Thymus (tissue), 11 donors: ENCODE results near the gene MEI4. TPM values are rescaled to one million over a fixed set of nuclear protein-coding genes. Genes with fewer than 3 reads are reported as not detected.
"Not testable (repeated sequence)": the region's sequence is repeated elsewhere in the genome, so short reads cannot be mapped to it uniquely, and the experiment has no call there.

Experiments used
- DNase-seq, 9 donors: peaks; one replicate each; pipeline ENCODE4 v3.0.0-alpha.2; 2013; ENCODE audit warnings: low spot score in 9 of 9, low read depth in 6 of 9, missing footprints in 1 of 9
- H3K27ac ChIP-seq, 2 donors: one replicate each; pipeline ENCODE4 v1.5.1; 2013; ENCODE audit warnings: control low read depth in 1 of 2, low read depth in 1 of 2, low read length in 1 of 2, mild to moderate bottlenecking in 1 of 2, moderate library complexity in 1 of 2
- H3K27me3 ChIP-seq, 2 donors: one replicate each; pipeline ENCODE4 v1.5.1; 2013; ENCODE audit warnings: low read length in 1 of 2; ENCODE audit not compliant: control insufficient read depth in 2 of 2, insufficient read depth in 1 of 2
- H3K36me3 ChIP-seq, 2 donors: one replicate each; pipeline ENCODE4 v1.5.1; 2013; ENCODE audit warnings: low read length in 1 of 2, mild to moderate bottlenecking in 1 of 2, moderate library complexity in 1 of 2; ENCODE audit not compliant: control insufficient read depth in 2 of 2, insufficient read depth in 2 of 2
- H3K4me1 ChIP-seq, 2 donors: one replicate each; pipeline ENCODE4 v1.5.1; 2013; ENCODE audit warnings: low read length in 2 of 2; ENCODE audit not compliant: control insufficient read depth in 2 of 2, insufficient read depth in 2 of 2
- H3K4me3 ChIP-seq, 2 donors: one replicate each; pipeline ENCODE4 v1.5.1; 2013; ENCODE audit warnings: low read length in 2 of 2, control low read depth in 1 of 2, mild to moderate bottlenecking in 1 of 2
- H3K9me3 ChIP-seq, 2 donors: one replicate each; pipeline ENCODE4 v1.5.1; 2013; ENCODE audit warnings: low read length in 1 of 2, mild to moderate bottlenecking in 1 of 2; ENCODE audit not compliant: control insufficient read depth in 2 of 2, insufficient read depth in 1 of 2
- WGBS: extraction: QIAGEN DNeasy Blood & Tissue Kit; methylation state at CpG from one replicate; pipeline ENCODE4 v1.1.7; 2013; 5-methylcytosine and 5-hydroxymethylcytosine counted together
- polyA plus RNA-seq: library from polyadenylated mRNA; stranded (reverse); fragments of 200-250 nt; gene quantifications from one replicate; pipeline ENCODE4 v1.2.3, GENCODE V29; 2013
- total RNA-seq: library from RNA; stranded (reverse); fragments of 120-200 nt; gene quantifications from one replicate; pipeline ENCODE4 v1.2.4, GENCODE V29; 2013
- donor health status: healthy.

MEI4 gene
- total and polyA plus RNA-seq, 2 donors, result 0.05 TPM

DNA sequence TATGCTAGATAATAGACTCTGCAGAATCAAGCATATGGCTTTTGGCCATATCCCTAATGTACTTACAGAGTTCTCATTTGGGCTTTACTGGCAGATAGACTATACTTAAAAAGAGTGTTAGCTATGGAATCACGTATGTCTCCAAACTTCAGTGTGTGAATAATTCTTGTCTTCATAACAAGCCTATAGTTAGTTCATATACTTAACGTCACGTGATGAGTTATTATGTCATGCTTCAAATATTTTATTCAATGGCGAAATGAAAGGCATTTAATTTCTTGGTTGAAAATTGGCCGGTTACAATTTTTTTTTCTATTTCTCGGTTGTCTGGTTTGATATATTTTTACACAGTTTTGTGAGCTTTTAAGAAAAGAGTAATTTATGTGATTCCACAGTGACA, 62.7 kb downstream of the MEI4 start:
- Histone ChIP-seq H3K4me1 (no peaks in the 10 kb centered on the region), H3K4me3 (no peak overlapping the region), H3K27me3 (no peaks in the 10 kb centered on the region), H3K27ac (no peak overlapping the region), H3K9me3 (no peaks in the 10 kb centered on the region), H3K36me3 (no peaks in the 10 kb centered on the region)
- WGBS, result 94% methylated on average over 6 of the region's 6 CpGs
- no peak for DNase-seq

DNA sequence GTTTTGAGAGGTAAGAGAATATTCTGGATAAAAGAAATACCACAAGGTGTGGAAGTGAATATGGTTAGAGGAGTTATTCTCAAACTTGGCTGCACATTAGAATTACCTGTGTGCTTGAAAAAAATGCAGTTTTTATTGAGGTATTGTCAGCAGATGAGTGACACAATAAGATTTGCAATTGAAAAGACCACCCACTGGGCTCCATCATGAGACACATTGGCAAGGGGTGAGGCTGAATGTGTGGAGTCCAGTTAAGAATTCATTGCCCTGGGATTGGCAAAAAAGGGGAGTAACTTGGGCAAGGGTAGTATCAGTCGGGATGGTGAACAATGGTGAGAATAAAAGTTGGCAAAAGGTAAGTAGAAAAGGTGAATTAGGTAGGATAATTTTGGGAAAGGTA, 63.5 kb downstream of the MEI4 start:
- H3K4me1 ChIP-seq, result no peaks in the 10 kb centered on the region
- DNase-seq, result no peak
- H3K4me3 ChIP-seq, result no peak overlapping the region
- no peaks in the 10 kb centered on the region for H3K36me3 ChIP-seq
- no peaks in the 10 kb centered on the region for H3K9me3 ChIP-seq
- H3K27ac ChIP-seq, result no peak overlapping the region
- H3K27me3 ChIP-seq, result no peaks in the 10 kb centered on the region
- WGBS, result 83% methylated on average over 1 of the region's 1 CpG

GRCh38 chr6:77736010-77736409, 83.2 kb downstream of the MEI4 start:
- H3K4me3 ChIP-seq, H3K4me1 ChIP-seq, DNase-seq, H3K9me3 ChIP-seq, H3K36me3 ChIP-seq, H3K27ac ChIP-seq, H3K27me3 ChIP-seq: not testable (repeated sequence)
- WGBS, result 93% methylated on average over 13 of the region's 13 CpGs

- no peak for DNase-seq
- no peaks in the 10 kb centered on the region for H3K4me1 ChIP-seq
- WGBS, result 39% methylated on average over 1 of the region's 1 CpG
Measured at GRCh38 chr6:77740380-77740779, 87.5 kb downstream of the MEI4 start.

GRCh38 chr6:77752156-77752555, 99.3 kb downstream of the MEI4 start:
- H3K4me3 ChIP-seq, DNase-seq, H3K27ac ChIP-seq, H3K9me3 ChIP-seq, H3K36me3 ChIP-seq, H3K27me3 ChIP-seq, H3K4me1 ChIP-seq: not testable (repeated sequence)
- WGBS, result 14% methylated on average over 1 of the region's 1 CpG

More at GRCh38 chr6:77740380-77740779, 87.5 kb downstream of the MEI4 start:
- no peaks in the 10 kb centered on the region for H3K36me3 ChIP-seq
- peaks cover 0 to 3% of the 10 kb centered on the region in 2 donors for H3K9me3 ChIP-seq
- no peak overlapping the region for H3K27ac ChIP-seq
- H3K4me3 ChIP-seq, result no peak overlapping the region
- no peaks in the 10 kb centered on the region for H3K27me3 ChIP-seq

GRCh38 chr6:77762386-77762785, 109.5 kb downstream of the MEI4 start:
- H3K36me3 ChIP-seq, result no peaks in the 10 kb centered on the region
- 91% methylated on average over 2 of the region's 2 CpGs for WGBS
- no peaks in the 10 kb centered on the region for H3K4me1 ChIP-seq
- H3K4me3 ChIP-seq, result no peak overlapping the region
- no peak overlapping the region for H3K27ac ChIP-seq
- no peak for DNase-seq
- peaks cover 0 to 5% of the 10 kb centered on the region in 2 donors for H3K9me3 ChIP-seq
- H3K27me3 ChIP-seq, result no peaks in the 10 kb centered on the region

DNA sequence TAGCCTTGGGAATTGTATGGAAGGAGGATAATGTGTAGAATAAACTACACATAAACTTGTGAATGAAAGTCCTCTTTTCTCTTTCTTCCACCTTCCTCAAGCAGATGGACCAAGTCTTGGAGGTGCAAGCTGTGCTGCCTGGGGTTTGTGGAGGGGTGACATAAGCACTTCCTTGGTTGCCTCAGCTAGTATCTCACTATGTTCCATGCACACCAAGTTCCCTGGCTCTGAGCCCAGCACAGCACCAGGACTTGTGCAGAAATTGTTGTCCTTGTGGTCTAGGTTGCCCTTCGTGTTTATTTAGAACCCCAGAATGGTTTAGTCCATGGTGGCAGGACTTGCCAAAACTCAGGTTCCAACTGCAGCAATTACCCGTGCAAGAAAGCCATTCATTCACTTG, 110.3 kb downstream of the MEI4 start:
- H3K27me3 ChIP-seq, result no peaks in the 10 kb centered on the region
- no peaks in the 10 kb centered on the region for H3K4me1 ChIP-seq
- H3K27ac ChIP-seq, result no peak overlapping the region
- 96% methylated on average over 2 of the region's 2 CpGs for WGBS
- H3K4me3 ChIP-seq, result no peak overlapping the region
- no peak for DNase-seq
- peaks cover 0 to 6% of the 10 kb centered on the region in 2 donors for H3K9me3 ChIP-seq
- no peaks in the 10 kb centered on the region for H3K36me3 ChIP-seq

- Histone ChIP-seq H3K4me1 (no peaks in the 10 kb centered on the region), H3K36me3 (no peaks in the 10 kb centered on the region), H3K9me3 (peaks cover 0 to 11% of the 10 kb centered on the region in 2 donors), H3K27me3 (no peaks in the 10 kb centered on the region), H3K27ac (no peak overlapping the region), H3K4me3 (no peak overlapping the region)
- WGBS, result 90% methylated on average over 1 of the region's 1 CpG
- DNase-seq, result no peak
Measured at GRCh38 chr6:77764364-77764763, 111.5 kb downstream of the MEI4 start.

DNA sequence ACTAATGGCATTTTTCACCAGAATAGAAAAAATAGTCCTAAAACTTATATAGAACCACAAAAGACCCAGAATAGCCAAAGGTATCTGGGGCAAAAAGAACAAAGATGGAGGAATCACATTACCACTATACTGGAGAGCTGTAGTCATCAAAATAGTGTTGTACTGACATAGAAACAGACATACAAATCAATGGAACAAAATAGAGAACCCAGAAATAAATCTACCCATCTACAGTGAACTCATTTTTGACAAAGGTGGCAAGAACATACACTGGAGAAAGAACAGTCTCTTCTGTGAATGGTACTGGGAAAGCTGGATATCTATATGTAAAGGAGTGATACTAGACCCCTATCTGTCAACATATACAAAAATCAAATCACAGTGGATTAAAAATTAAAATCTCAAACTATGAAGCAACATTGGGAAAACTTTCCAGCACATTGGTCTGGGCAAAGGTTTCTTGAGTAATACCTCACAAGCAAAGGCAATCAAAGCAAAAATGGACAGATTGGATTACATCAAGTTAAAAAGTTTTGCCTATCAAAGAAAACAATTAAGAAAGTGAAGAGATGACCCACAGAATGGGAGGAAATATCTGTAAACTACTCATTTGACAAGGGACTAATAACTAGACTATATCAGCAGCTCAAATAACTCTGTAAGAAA, 120.5 kb downstream of the MEI4 start:
- no peak for DNase-seq
- no peaks in the 10 kb centered on the region for H3K4me1 ChIP-seq
- no peak overlapping the region for H3K4me3 ChIP-seq
- H3K27me3 ChIP-seq, result no peaks in the 10 kb centered on the region
- H3K9me3 ChIP-seq, result peaks cover 0 to 5% of the 10 kb centered on the region in 2 donors
- H3K36me3 ChIP-seq, result no peaks in the 10 kb centered on the region
- no peak overlapping the region for H3K27ac ChIP-seq
